K562 (cell line): ENCODE data around the gene HRAS. TPM values are rescaled to one million over a fixed set of nuclear protein-coding genes. Genes with fewer than 3 reads are reported as not detected.

Experiments used
- ATF4 ChIP-seq: fragments of 450-650 bp; formaldehyde crosslinking; IDR thresholded peaks from 2 replicates; pipeline ENCODE4 v1.4.0; 2022; ENCODE audit warnings: mild to moderate bottlenecking, moderate library complexity
- CBFA2T3 ChIP-seq: fragments of 450-650 bp; IDR thresholded peaks from 2 replicates; pipeline ENCODE4 v1.6.1; 2017
- CBX3 ChIP-seq, 2 experiments: IDR thresholded peaks; 1 replicate in 1 of 2; 2 replicates in 1 of 2; pipeline ENCODE4 v1.6.1; 2012; ENCODE audit warnings: inconsistent platforms in 2 of 2, low read length in 2 of 2, borderline replicate concordance in 1 of 2, control low read depth in 1 of 2
- ETV1 ChIP-seq: fragments of 450-650 bp; conservative IDR thresholded peaks from 2 replicates; pipeline ENCODE4 v1.6.1; 2016; ENCODE audit warnings: missing genetic modification characterization, control low read depth, low read depth, missing compliant biosample characterization
- FOXM1 ChIP-seq, 2 experiments: fragments of 450-650 bp in 1 of 2; sonication (generic) in 1 of 2; formaldehyde crosslinking in 1 of 2; IDR thresholded peaks; 2 replicates each; pipeline versions ENCODE4 v1.6.1 to v1.9.0; 2017 to 2022; ENCODE audit warnings: low read depth in 2 of 2, mild to moderate bottlenecking in 2 of 2, missing genetic modification reagents in 1 of 2, moderate library complexity in 1 of 2
- GTF2B ChIP-seq: IDR thresholded peaks from 2 replicates; pipeline ENCODE4 v1.6.1; 2011; ENCODE audit not compliant: insufficient read length; ENCODE audit errors: extremely low read depth
- HNRNPUL1 ChIP-seq: fragments of 200-400 bp; formaldehyde crosslinking; IDR thresholded peaks from 2 replicates; pipeline ENCODE4 v1.6.1; 2017; ENCODE audit warnings: low read length
- ID3 ChIP-seq, 2 experiments: fragments of 250-450 bp in 1 of 2; fragments of 450-650 bp in 1 of 2; sonication (Bioruptor Pico) in 1 of 2; IDR thresholded peaks; 2 replicates each; pipeline versions ENCODE4 v1.6.1 to v1.8.0; 2016 to 2021; ENCODE audit warnings: mild to moderate bottlenecking in 2 of 2, moderate library complexity in 2 of 2, missing compliant biosample characterization in 1 of 2, missing genetic modification characterization in 1 of 2
- NKRF ChIP-seq: fragments of 450-650 bp; IDR thresholded peaks from 2 replicates; pipeline ENCODE4 v1.6.1; 2016; ENCODE audit warnings: borderline replicate concordance
- POLR2A ChIP-seq: fragments of 450-650 bp; conservative IDR thresholded peaks from 2 replicates; pipeline ENCODE4 v1.6.1; 2016
- RBM17 ChIP-seq: fragments of 200-400 bp; formaldehyde crosslinking; IDR thresholded peaks from 2 replicates; pipeline ENCODE4 v1.6.1; 2017; ENCODE audit warnings: low read depth, mild to moderate bottlenecking, low read length, borderline replicate concordance
- TCF3 ChIP-seq: sonication (generic); formaldehyde crosslinking; IDR thresholded peaks from 2 replicates; pipeline ENCODE4 v1.4.0; 2020; ENCODE audit warnings: mild to moderate bottlenecking, missing genetic modification reagents
- TCF7 ChIP-seq: sonication (generic); IDR thresholded peaks from 2 replicates; pipeline ENCODE4 v1.6.1; 2016; ENCODE audit warnings: antibody characterized with exemption, borderline replicate concordance
- TFAP4 ChIP-seq: sonication (generic); formaldehyde crosslinking; IDR thresholded peaks from 2 replicates; pipeline ENCODE4 v1.8.0; 2022; ENCODE audit warnings: missing genetic modification reagents, mild to moderate bottlenecking, moderate library complexity, borderline replicate concordance
- TRIM28 ChIP-seq: fragments of 450-650 bp; IDR thresholded peaks from 2 replicates; pipeline ENCODE4 v1.6.1; 2017
- U2AF1 ChIP-seq: fragments of 200-400 bp; formaldehyde crosslinking; optimal IDR thresholded peaks from 2 replicates; pipeline ENCODE3; 2017; ENCODE audit warnings: mild to moderate bottlenecking, low read depth, low read length, moderate library complexity
- YY1 ChIP-seq, 3 experiments: IDR thresholded peaks; 2 replicates each; pipeline ENCODE4 v1.6.1; 2011; ENCODE audit warnings: low read length in 2 of 3, mild to moderate bottlenecking in 2 of 3, moderate library complexity in 2 of 3, borderline replicate concordance in 1 of 3, control low read depth in 1 of 3, low read depth in 1 of 3; ENCODE audit not compliant: insufficient read depth in 3 of 3, insufficient replicate concordance in 2 of 3, control insufficient read depth in 1 of 3, insufficient read length in 1 of 3; ENCODE audit errors: extremely low read depth in 1 of 3
- ZFPM2 ChIP-seq: fragments of 250-450 bp; sonication (Bioruptor Pico); IDR thresholded peaks from 2 replicates; pipeline ENCODE4 v1.5.1; 2022; ENCODE audit warnings: mild to moderate bottlenecking
- ZNF175 ChIP-seq: fragments of 200-800 bp; sonication (Bioruptor generic); IDR thresholded peaks from 2 replicates; pipeline ENCODE4 v1.6.1; 2016; ENCODE audit warnings: low read depth, mild to moderate bottlenecking, missing genetic modification characterization, missing compliant biosample characterization
- ZNF551 ChIP-seq: fragments of 250-450 bp; sonication (Bioruptor Pico); IDR thresholded peaks from 2 replicates; pipeline ENCODE4 v1.5.0; 2021; ENCODE audit warnings: mild to moderate bottlenecking, moderate library complexity
- ZNF707 ChIP-seq: fragments of 250-450 bp; sonication (Bioruptor Pico); conservative IDR thresholded peaks from 2 replicates; pipeline ENCODE4 v1.8.0; 2022; ENCODE audit warnings: inconsistent platforms, mild to moderate bottlenecking, moderate library complexity
- polyA plus RNA-seq, 8 experiments: library from polyadenylated mRNA; depleted of rRNA in 4 of 8; stranded (reverse) in 5 of 8; unstranded in 3 of 8; fragments of >200 nt; fragmentation: Nextera tagmentation in 2 of 8; fragmentation: Illumina TruSeq in 1 of 8; extraction: Ambion mirVana in 2 of 8; extraction: Trizol in 1 of 8; gene quantifications; 2 replicates each; pipeline versions ENCODE4 v1.2.1 to v1.2.3, GENCODE V29; 2011 to 2014; ENCODE audit warnings: inconsistent platforms in 1 of 8, missing spikeins in 1 of 8
- total RNA-seq, 7 experiments: library from RNA; depleted of rRNA in 6 of 7; stranded (reverse); fragments of >200 nt in 6 of 7; fragmentation: Illumina TruSeq in 2 of 7; extraction: Trizol in 2 of 7; gene quantifications; 2 replicates each; pipeline versions ENCODE4 v1.2.1 to v1.2.3, GENCODE V29; 2011 to 2021; ENCODE audit warnings: low replicate concordance in 1 of 7

Gene HRAS
- total and polyA plus RNA-seq, 9 of the 15 experiments (the other 6 are each of a cell fraction or from before 2014, with no cell fraction given), result 2.8 to 73.5 (median 29.6) TPM

GRCh38 chr11:518463-519202, 16.7 kb downstream of the HRAS start (continued):
- peak in 2 of 3 experiments; percentile 28 to 74 for TF ChIP-seq YY1 (IDR thresholded peaks at IDR 0.05; ENCODE audit: borderline replicate concordance in 1 of 3, control insufficient read depth in 1 of 3, extremely low read depth in 1 of 3, insufficient read depth in 3 of 3, insufficient read length in 1 of 3, insufficient replicate concordance in 2 of 3, low read depth in 1 of 3, low read length in 2 of 3)
- no peak for TF ChIP-seq ZFPM2 (CRISPR knock-in tag)
- TF ChIP-seq TRIM28, result peak; percentile 20; the same call in 1 of the 2 replicates
- TF ChIP-seq HNRNPUL1, result no peak
- no peak for TF ChIP-seq CBFA2T3
- no peak for TF ChIP-seq NKRF
- TF ChIP-seq CBX3 (IDR thresholded peaks at IDR 0.05; ENCODE audit: borderline replicate concordance in 1 of 2, low read length in 2 of 2), result peak in 1 of 2 experiments; percentile 57; a peak in 1 of 3 replicates
- TF ChIP-seq ETV1 (tag), result peak; percentile 70
- peak; percentile 34; the same call in 1 of the 2 replicates for TF ChIP-seq TCF3 (CRISPR knock-in tag)
- peak; percentile 63; the same call in 1 of the 2 replicates for TF ChIP-seq POLR2A
- TF ChIP-seq ZNF551 (CRISPR knock-in tag), result no peak
- TF ChIP-seq RBM17, result no peak
- peak; percentile 43; the same call in 1 of the 2 replicates for TF ChIP-seq TCF7
- TF ChIP-seq ZNF175, result 0 out of 2 replicates have a peak, but pooled peaks have one; percentile 28
- TF ChIP-seq GTF2B, result no peak
- TF ChIP-seq FOXM1 (IDR thresholded peaks at IDR 0.05; ENCODE audit: low read depth), result no peak
- peak; percentile 88 for TF ChIP-seq FOXM1 (CRISPR knock-in tag; IDR thresholded peaks at IDR 0.05; ENCODE audit: low read depth)
- TF ChIP-seq ATF4 (CRISPR knock-in tag), result 0 out of 2 replicates have a peak, but pooled peaks have one; percentile 50
- peak; percentile 71 for TF ChIP-seq U2AF1
- peak; percentile 76; the same call in 1 of the 2 replicates for TF ChIP-seq TFAP4 (CRISPR knock-in tag)
- TF ChIP-seq ZNF707 (CRISPR knock-in tag), result 0 out of 2 replicates have a peak, but pooled peaks have one; percentile 41
- no peak for TF ChIP-seq ID3 (CRISPR knock-in tag; IDR thresholded peaks at IDR 0.05)
- TF ChIP-seq ID3 (tag; IDR thresholded peaks at IDR 0.05), result peak; percentile 87
